SU-DHL-6 (cell line): Measurements from ENCODE around the gene GLE1.
A peak's percentile ranks its signal among the peaks of the same experiment; 100 is the strongest.

Experiments
- H2AFZ ChIP-seq: fragments of 200-600 bp; sonication (generic); 2 replicates; pipeline ENCODE4 v1.6.1; 2014; ENCODE audit warnings: low read depth, mild to moderate bottlenecking, moderate library complexity, mixed read lengths, antibody characterized with exemption, low read length; ENCODE audit not compliant: severe bottlenecking
- H3F3A ChIP-seq: fragments of 200-600 bp; shearing (Covaris generic); 2 replicates; pipeline ENCODE4 v1.6.0; 2016; ENCODE audit warnings: antibody characterized with exemption, mild to moderate bottlenecking; ENCODE audit not compliant: insufficient read depth
- H3K27ac ChIP-seq: fragments of 200-600 bp; sonication (generic); 2 replicates; pipeline ENCODE4 v1.5.1; 2016; ENCODE audit warnings: low read depth, mild to moderate bottlenecking, low read length, moderate library complexity, mixed read lengths
- H3K27me3 ChIP-seq: fragments of 200-600 bp; sonication (generic), shearing (Covaris generic); 2 replicates; pipeline ENCODE4 v1.6.0; 2014; ENCODE audit warnings: mild to moderate bottlenecking, low read length
- H3K36me3 ChIP-seq: fragments of 200-600 bp; sonication (generic); 2 replicates; pipeline ENCODE4 v1.6.1; 2014; ENCODE audit warnings: mild to moderate bottlenecking, low read length, mixed read lengths
- H3K4me2 ChIP-seq: fragments of 300-600, 200-600 bp; shearing (Covaris generic), sonication (generic); 2 replicates; pipeline ENCODE4 v1.6.0; 2014; ENCODE audit warnings: low read length, low read depth, mild to moderate bottlenecking; ENCODE audit not compliant: poor library complexity, severe bottlenecking
- H3K4me3 ChIP-seq: fragments of 200-600 bp; sonication (generic); 2 replicates; pipeline ENCODE4 v1.5.1; 2014; ENCODE audit warnings: antibody characterized with exemption, low read length, mild to moderate bottlenecking, mixed read lengths; ENCODE audit not compliant: insufficient read depth, poor library complexity, severe bottlenecking
- H3K79me2 ChIP-seq: fragments of 200-600 bp; sonication (generic); 2 replicates; pipeline ENCODE4 v1.6.1; 2014; ENCODE audit warnings: mild to moderate bottlenecking, low read length, moderate library complexity; ENCODE audit not compliant: insufficient read depth
- H3K9ac ChIP-seq: fragments of 200-600 bp; sonication (generic); 2 replicates; pipeline ENCODE4 v1.7.0; 2014; ENCODE audit warnings: mild to moderate bottlenecking, low read length
- H3K9me2 ChIP-seq: fragments of 200-600 bp; sonication (generic); replicated peaks from 2 replicates; pipeline ENCODE4 v1.6.1; 2014; ENCODE audit warnings: low read length; ENCODE audit not compliant: insufficient read depth
- H3K9me3 ChIP-seq: fragments of 200-600 bp; sonication (generic); 2 replicates; pipeline ENCODE4 v1.6.1; 2014; ENCODE audit warnings: low read length, mixed read lengths; ENCODE audit not compliant: insufficient read depth
- H4K20me1 ChIP-seq: fragments of 200-600 bp; sonication (generic); 2 replicates; pipeline ENCODE4 v1.6.1; 2014; ENCODE audit warnings: low read depth, mild to moderate bottlenecking, antibody characterized with exemption, low read length, moderate library complexity, mixed read lengths
- EZH2phosphoT487 ChIP-seq: fragments of 200-600 bp; sonication (generic), shearing (Covaris generic); conservative IDR thresholded peaks from 2 replicates; pipeline ENCODE4 v1.6.1; 2018; ENCODE audit warnings: mild to moderate bottlenecking, antibody characterized with exemption, low read length, moderate library complexity, mixed read lengths
- TF ChIP-seq, protein P1 (sequence below): fragments of 200-600 bp; sonication (generic); IDR thresholded peaks from one replicate; pipeline ENCODE4 v1.5.1; 2017; ENCODE audit warnings: antibody characterized with exemption, mild to moderate bottlenecking, low read length, moderate library complexity; ENCODE audit not compliant: insufficient read depth, poor library complexity, severe bottlenecking

GLE1 gene

GRCh38 chr9:128552744-128553440 is 48.4 kb downstream of the GLE1 start:
- no peak for TF ChIP-seq EZH2phosphoT487
- TF ChIP-seq, protein P1, sequence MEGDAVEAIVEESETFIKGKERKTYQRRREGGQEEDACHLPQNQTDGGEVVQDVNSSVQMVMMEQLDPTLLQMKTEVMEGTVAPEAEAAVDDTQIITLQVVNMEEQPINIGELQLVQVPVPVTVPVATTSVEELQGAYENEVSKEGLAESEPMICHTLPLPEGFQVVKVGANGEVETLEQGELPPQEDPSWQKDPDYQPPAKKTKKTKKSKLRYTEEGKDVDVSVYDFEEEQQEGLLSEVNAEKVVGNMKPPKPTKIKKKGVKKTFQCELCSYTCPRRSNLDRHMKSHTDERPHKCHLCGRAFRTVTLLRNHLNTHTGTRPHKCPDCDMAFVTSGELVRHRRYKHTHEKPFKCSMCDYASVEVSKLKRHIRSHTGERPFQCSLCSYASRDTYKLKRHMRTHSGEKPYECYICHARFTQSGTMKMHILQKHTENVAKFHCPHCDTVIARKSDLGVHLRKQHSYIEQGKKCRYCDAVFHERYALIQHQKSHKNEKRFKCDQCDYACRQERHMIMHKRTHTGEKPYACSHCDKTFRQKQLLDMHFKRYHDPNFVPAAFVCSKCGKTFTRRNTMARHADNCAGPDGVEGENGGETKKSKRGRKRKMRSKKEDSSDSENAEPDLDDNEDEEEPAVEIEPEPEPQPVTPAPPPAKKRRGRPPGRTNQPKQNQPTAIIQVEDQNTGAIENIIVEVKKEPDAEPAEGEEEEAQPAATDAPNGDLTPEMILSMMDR: no peak
- Histone ChIP-seq H3K4me3 (peak overlapping the region; percentile 77), H3K27me3 (no peaks in the 10 kb centered on the region), H3K9me3 (no peaks in the 10 kb centered on the region), H3F3A (no peaks in the 10 kb centered on the region; the same call in 1 of the 2 replicates), H3K9me2 (no peaks in the 10 kb centered on the region), H3K4me2 (peak overlapping the region; percentile 95), H4K20me1 (peaks cover 21% of the 10 kb centered on the region), H3K79me2 (peaks cover 53% of the 10 kb centered on the region), H3K27ac (peak overlapping the region; percentile 36), H3K9ac (peak overlapping the region; percentile 92), H2AFZ (peak overlapping the region; percentile 9), H3K36me3 (no peaks in the 10 kb centered on the region)

GRCh38 chr9:128553728-128554127 is 49.2 kb downstream of the GLE1 start:
- H2AFZ ChIP-seq: no peak overlapping the region
- TF ChIP-seq, protein P1: no peak
- TF ChIP-seq EZH2phosphoT487: no peak
- peaks cover 21% of the 10 kb centered on the region for H4K20me1 ChIP-seq
- H3K27ac ChIP-seq: no peak overlapping the region
- H3K9ac ChIP-seq: peak overlapping the region; percentile 92
- H3K9me3 ChIP-seq: no peaks in the 10 kb centered on the region
- H3K27me3 ChIP-seq: no peaks in the 10 kb centered on the region
- H3K36me3 ChIP-seq: no peaks in the 10 kb centered on the region
- H3K79me2 ChIP-seq: peaks cover 61% of the 10 kb centered on the region
- no peaks in the 10 kb centered on the region; the same call in 1 of the 2 replicates for H3F3A ChIP-seq
- no peaks in the 10 kb centered on the region for H3K9me2 ChIP-seq
- H3K4me2 ChIP-seq: peak overlapping the region; percentile 95
- peak overlapping the region; percentile 77 for H3K4me3 ChIP-seq

DNA sequence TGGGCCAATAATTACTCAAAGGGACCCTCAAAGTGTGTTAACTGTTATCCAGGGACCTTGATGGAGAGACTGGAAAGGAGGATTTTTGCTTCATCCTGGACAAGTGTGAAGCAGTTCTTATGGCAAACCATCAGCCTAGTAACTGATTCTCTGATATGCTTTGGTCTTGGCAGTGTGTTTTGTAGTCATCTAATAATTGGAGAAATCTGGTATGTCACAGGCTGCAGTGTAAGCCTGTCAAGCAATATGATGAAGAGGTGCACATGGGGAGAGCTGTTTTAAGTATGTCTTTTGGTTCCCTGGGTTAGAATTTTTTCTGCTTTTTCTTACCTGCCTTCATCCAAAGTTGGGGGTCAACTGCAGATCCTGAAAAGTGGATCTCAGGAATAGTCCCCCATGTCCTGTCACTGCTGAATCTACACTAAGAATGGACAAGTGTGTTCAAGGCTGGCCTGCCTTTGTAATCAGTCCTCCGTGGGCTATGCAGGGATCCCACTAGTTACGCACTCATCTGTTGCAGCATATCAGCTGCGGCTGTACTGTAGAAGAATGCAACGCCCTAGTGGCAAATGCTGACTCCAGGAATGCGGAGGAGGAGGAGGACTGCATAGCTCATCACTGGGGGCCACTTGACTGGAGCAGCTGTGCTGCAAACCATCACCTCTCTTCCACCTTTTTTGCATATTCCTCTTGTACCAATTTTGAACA is 49.8 kb downstream of the GLE1 start:
- H3K36me3 ChIP-seq: no peaks in the 10 kb centered on the region
- peaks cover 67% of the 10 kb centered on the region for H3K79me2 ChIP-seq
- peak overlapping the region; percentile 92 for H3K9ac ChIP-seq
- no peaks in the 10 kb centered on the region; the same call in 1 of the 2 replicates for H3F3A ChIP-seq
- H3K9me3 ChIP-seq: no peaks in the 10 kb centered on the region
- H3K27me3 ChIP-seq: no peaks in the 10 kb centered on the region
- no peak overlapping the region for H2AFZ ChIP-seq
- TF ChIP-seq, protein P1: no peak
- no peak for TF ChIP-seq EZH2phosphoT487
- H3K27ac ChIP-seq: no peak overlapping the region
- peak overlapping the region; percentile 95 for H3K4me2 ChIP-seq
- H3K9me2 ChIP-seq: no peaks in the 10 kb centered on the region
- H3K4me3 ChIP-seq: peak overlapping the region; percentile 77
- peaks cover 21% of the 10 kb centered on the region for H4K20me1 ChIP-seq
